A549 (cell line): ENCODE results near the gene KERA. TPM values are rescaled to one million over a fixed set of nuclear protein-coding genes. Genes with fewer than 3 reads are reported as not detected.

Source experiments
- ATAC-seq, 2 experiments: fragments of 200-7000 bp in 1 of 2; fragments of >200 bp in 1 of 2; cut with Nextera tagmentation in 1 of 2; cut with Tn5 transposase in 1 of 2; 3 replicates each; pipeline versions ENCODE4 v1.8.0 to v1.9.1; 2018 to 2020; ENCODE audit warnings: mild to moderate bottlenecking in 1 of 2, moderate library complexity in 1 of 2
- CTCF ChIA-PET: fragments of 300-600 bp; sonication (Branson Sonifier 250); formaldehyde crosslinking; extraction: SDS; loops from one replicate; lab custom pipeline; 2021; ENCODE audit warnings: antibody characterized with exemption, inconsistent platforms; lab: Yijun Ruan, JAX
- POLR2A ChIA-PET: fragments of 350-600 bp; formaldehyde crosslinking; extraction: SDS; loops from one replicate; lab custom pipeline; 2021; ENCODE audit warnings: antibody characterized with exemption, inconsistent platforms; lab: Yijun Ruan, JAX
- DNase-seq, 2 experiments: peaks; one replicate each; pipeline versions ENCODE4 v3.0.0 to v3.0.0-alpha.2; 2011 to 2016; ENCODE audit warnings: low read depth in 1 of 2, low spot score in 1 of 2
- FAIRE-seq: peaks from 2 replicates; lab custom pipeline; 2011; peaks lifted over from hg19 to GRCh38; lab: Jason Lieb, UNC
- H3K27ac ChIP-seq, 2 experiments: fragments of >200 bp; sonication (Bioruptor Twin); formaldehyde crosslinking; 3 replicates each; pipeline ENCODE4 v1.5.1; 2016 to 2017
- H3K4me1 ChIP-seq: fragments of >200 bp; sonication (Bioruptor Twin); formaldehyde crosslinking; 3 replicates; pipeline ENCODE4 v1.6.1; 2016
- H3K4me2 ChIP-seq: fragments of >200 bp; sonication (Bioruptor Twin); formaldehyde crosslinking; 3 replicates; pipeline ENCODE4 v1.6.1; 2016
- H3K4me3 ChIP-seq: fragments of >200 bp; sonication (Bioruptor Twin); formaldehyde crosslinking; 3 replicates; pipeline ENCODE4 v1.5.1; 2016
- H3K9me3 ChIP-seq: fragments of >200 bp; sonication (Bioruptor Twin); formaldehyde crosslinking; 3 replicates; pipeline ENCODE4 v1.6.1; 2016
- BHLHE40 ChIP-seq: IDR thresholded peaks from 2 replicates; pipeline ENCODE4 v1.6.1; 2012; ENCODE audit warnings: low read depth, low read length, inconsistent platforms
- FOSB ChIP-seq: fragments of 250-450 bp; sonication (Bioruptor Pico); IDR thresholded peaks from 2 replicates; pipeline ENCODE4 v1.5.0; 2020; ENCODE audit warnings: mild to moderate bottlenecking, moderate library complexity
- HDAC2 ChIP-seq: fragments of 200-600 bp; sonication (generic); IDR thresholded peaks from 2 replicates; pipeline ENCODE4 v1.6.1; 2016
- JUNB ChIP-seq: fragments of >200 bp; sonication (Bioruptor Twin); formaldehyde crosslinking; IDR thresholded peaks from 2 replicates; pipeline ENCODE4 v1.6.1; 2016
- KDM5A ChIP-seq: fragments of 200-600 bp; sonication (generic); IDR thresholded peaks from 2 replicates; pipeline ENCODE4 v1.6.1; 2016; ENCODE audit warnings: antibody characterized with exemption, mild to moderate bottlenecking
- NFE2L2 ChIP-seq: fragments of 150-350 bp; conservative IDR thresholded peaks from 2 replicates; pipeline ENCODE4 v1.6.1; 2014; ENCODE audit warnings: low read length
- NPAS2 ChIP-seq: fragments of 250-450 bp; sonication (Bioruptor Pico); IDR thresholded peaks from 2 replicates; pipeline ENCODE4 v1.8.0; 2022; ENCODE audit warnings: mild to moderate bottlenecking, moderate library complexity, borderline replicate concordance
- NR3C1 ChIP-seq: fragments of >200 bp; sonication (Bioruptor Twin); formaldehyde crosslinking; IDR thresholded peaks from 3 replicates; pipeline ENCODE4 v1.6.1; 2017
- PHF8 ChIP-seq: fragments of 200-600 bp; sonication (generic); IDR thresholded peaks from 2 replicates; pipeline ENCODE4 v1.6.1; 2016; ENCODE audit warnings: low read depth, mild to moderate bottlenecking, antibody characterized with exemption, moderate library complexity, borderline replicate concordance
- POLR2A ChIP-seq: IDR thresholded peaks from 2 replicates; pipeline ENCODE4 v1.6.1; 2012; ENCODE audit warnings: mild to moderate bottlenecking, low read length
- RAD21 ChIP-seq, 2 experiments: fragments of >200 bp in 1 of 2; sonication (Bioruptor Twin) in 1 of 2; formaldehyde crosslinking in 1 of 2; IDR thresholded peaks in 1 of 2; conservative IDR thresholded peaks in 1 of 2; 2 replicates in 1 of 2; 3 replicates in 1 of 2; pipeline ENCODE4 v1.6.1; 2012 to 2018; ENCODE audit warnings: inconsistent platforms in 1 of 2
- RARB ChIP-seq: fragments of 250-450 bp; sonication (Bioruptor Pico); IDR thresholded peaks from 2 replicates; pipeline ENCODE4 v1.8.0; 2021; ENCODE audit warnings: mild to moderate bottlenecking, moderate library complexity
- RFX5 ChIP-seq: fragments of 450-650 bp; IDR thresholded peaks from 2 replicates; pipeline ENCODE4 v1.7.1; 2014; ENCODE audit warnings: antibody characterized with exemption, mild to moderate bottlenecking, moderate library complexity
- RNF2 ChIP-seq: fragments of 200-600 bp; sonication (generic); IDR thresholded peaks from 2 replicates; pipeline ENCODE4 v1.6.1; 2016; ENCODE audit warnings: low read depth, mild to moderate bottlenecking, antibody characterized with exemption, moderate library complexity, borderline replicate concordance
- ZFP36 ChIP-seq: fragments of 450-650 bp; IDR thresholded peaks from 2 replicates; pipeline ENCODE4 v1.6.1; 2014; ENCODE audit warnings: borderline replicate concordance; ENCODE audit not compliant: partially characterized antibody
- WGBS: methylation state at CpG from one replicate; pipeline ENCODE4 v1.1.6; 2017; ENCODE audit errors: missing lambda C conversion rate; 5-methylcytosine and 5-hydroxymethylcytosine counted together
- polyA plus RNA-seq, 4 experiments: library from polyadenylated mRNA; depleted of rRNA in 3 of 4; stranded (reverse); fragments of >200 nt; fragmentation: RNase III in 1 of 4; extraction: RNeasy Plus Mini Kit Qiagen cat#74134 plus additional on column Dnase treatment in 1 of 4; gene quantifications; 2 replicates in 3 of 4; 3 replicates in 1 of 4; pipeline ENCODE4 v1.2.3, GENCODE V29; 2011 to 2017
- TF ChIP-seq, protein P1 (sequence below): fragments of 150-350 bp; IDR thresholded peaks from 2 replicates; pipeline ENCODE4 v1.6.1; 2014; ENCODE audit warnings: low read depth, mild to moderate bottlenecking, low read length
- TF ChIP-seq, protein P2 (sequence below): fragments of 250-450 bp; sonication (Bioruptor Pico); IDR thresholded peaks from 2 replicates; pipeline ENCODE4 v1.5.0; 2020; ENCODE audit warnings: low read depth, mild to moderate bottlenecking, moderate library complexity
- TF ChIP-seq, protein P3 (sequence below): fragments of 450-650 bp; IDR thresholded peaks from 2 replicates; pipeline ENCODE4 v1.6.1; 2014; ENCODE audit warnings: antibody characterized with exemption
- TF ChIP-seq, protein P4 (sequence below): fragments of 250-450 bp; sonication (Bioruptor Pico); IDR thresholded peaks from 2 replicates; pipeline ENCODE4 v1.5.0; 2021; ENCODE audit warnings: mild to moderate bottlenecking, moderate library complexity, borderline replicate concordance

KERA gene
- polyA plus RNA-seq, 2 of the 4 experiments (the other 2 are of a cell fraction): not detected

DNA sequence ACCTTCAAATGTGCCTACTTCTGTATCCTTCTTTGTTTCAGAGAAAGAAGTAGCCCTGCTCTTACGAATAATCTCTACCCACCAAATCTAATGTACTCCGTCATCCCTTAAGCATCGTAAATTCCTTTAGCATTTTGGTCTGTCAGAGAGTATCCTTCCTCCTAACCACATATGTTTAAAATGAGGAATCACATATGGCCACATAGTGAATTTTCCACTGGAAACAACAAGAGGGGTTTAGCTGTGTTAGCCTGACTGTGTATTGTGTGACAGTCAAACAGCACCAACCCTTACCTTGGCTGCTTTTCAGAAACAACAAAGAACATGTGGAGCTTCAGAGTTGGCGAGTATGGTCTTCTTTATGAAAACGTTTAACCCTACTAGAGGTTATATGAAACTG lies 48.0 kb upstream of the KERA start:
- H3K27ac ChIP-seq: no peak overlapping the region
- TF ChIP-seq NR3C1 (no peak), ZFP36 (no peak), BHLHE40 (no peak), NPAS2 (CRISPR knock-in tag) (no peak), RNF2 (no peak), RARB (CRISPR knock-in tag) (no peak), NFE2L2 (no peak), HDAC2 (no peak)
- TF ChIP-seq, protein P1, sequence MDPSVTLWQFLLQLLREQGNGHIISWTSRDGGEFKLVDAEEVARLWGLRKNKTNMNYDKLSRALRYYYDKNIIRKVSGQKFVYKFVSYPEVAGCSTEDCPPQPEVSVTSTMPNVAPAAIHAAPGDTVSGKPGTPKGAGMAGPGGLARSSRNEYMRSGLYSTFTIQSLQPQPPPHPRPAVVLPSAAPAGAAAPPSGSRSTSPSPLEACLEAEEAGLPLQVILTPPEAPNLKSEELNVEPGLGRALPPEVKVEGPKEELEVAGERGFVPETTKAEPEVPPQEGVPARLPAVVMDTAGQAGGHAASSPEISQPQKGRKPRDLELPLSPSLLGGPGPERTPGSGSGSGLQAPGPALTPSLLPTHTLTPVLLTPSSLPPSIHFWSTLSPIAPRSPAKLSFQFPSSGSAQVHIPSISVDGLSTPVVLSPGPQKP: no peak
- TF ChIP-seq, all 56 proteins: peak for 0
- FAIRE-seq (no peak), ATAC-seq (no peak), DNase-seq (no peak)
- ChIA-PET CTCF (no interaction called here), POLR2A (no interaction called here)
- Histone ChIP-seq H3K4me2 (no peak overlapping the region), H3K4me1 (no peaks in the 10 kb centered on the region), H3K9me3 (no peaks in the 10 kb centered on the region), H3K4me3 (no peak overlapping the region)
- WGBS: 63% methylated on average over 5 of the region's 5 CpGs

DNA sequence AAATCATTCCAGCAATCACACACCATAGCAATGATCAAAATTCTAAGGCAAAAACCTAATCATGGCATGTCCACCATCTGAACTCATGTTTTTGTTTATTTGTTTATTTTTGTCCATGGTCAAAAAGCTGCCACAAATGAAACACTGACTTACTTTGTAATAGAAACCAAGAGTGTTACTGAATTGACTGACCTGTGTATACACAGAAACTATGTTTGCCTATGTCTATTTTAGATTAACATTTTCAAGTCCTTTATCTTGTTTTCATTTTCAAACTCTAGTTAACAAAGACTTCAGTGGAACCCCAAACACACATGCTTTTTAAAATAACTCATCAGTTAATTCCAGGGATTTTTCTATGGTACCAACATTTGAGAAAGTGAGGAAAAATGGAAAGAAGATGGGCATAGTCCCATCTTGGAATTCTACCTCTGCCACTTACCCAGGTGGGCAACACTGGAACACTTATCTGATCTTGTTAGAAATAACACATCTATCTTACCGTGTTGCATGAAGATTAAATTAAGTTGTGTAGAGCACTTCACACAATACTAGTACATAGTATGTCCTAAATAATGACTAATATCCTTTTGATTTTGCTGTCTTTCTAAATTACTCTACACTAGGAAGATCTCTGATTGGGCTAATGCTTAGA lies 47.1 kb upstream of the KERA start:
- no peak for TF ChIP-seq NPAS2 (CRISPR knock-in tag)
- no peak for TF ChIP-seq RFX5
- no peak for TF ChIP-seq KDM5A
- TF ChIP-seq JUNB: no peak
- no peak for TF ChIP-seq BHLHE40
- no peak for TF ChIP-seq FOSB (CRISPR knock-in tag)
- TF ChIP-seq, protein P2, sequence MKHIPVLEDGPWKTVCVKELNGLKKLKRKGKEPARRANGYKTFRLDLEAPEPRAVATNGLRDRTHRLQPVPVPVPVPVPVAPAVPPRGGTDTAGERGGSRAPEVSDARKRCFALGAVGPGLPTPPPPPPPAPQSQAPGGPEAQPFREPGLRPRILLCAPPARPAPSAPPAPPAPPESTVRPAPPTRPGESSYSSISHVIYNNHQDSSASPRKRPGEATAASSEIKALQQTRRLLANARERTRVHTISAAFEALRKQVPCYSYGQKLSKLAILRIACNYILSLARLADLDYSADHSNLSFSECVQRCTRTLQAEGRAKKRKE (CRISPR knock-in tag): no peak
- TF ChIP-seq, protein P3, sequence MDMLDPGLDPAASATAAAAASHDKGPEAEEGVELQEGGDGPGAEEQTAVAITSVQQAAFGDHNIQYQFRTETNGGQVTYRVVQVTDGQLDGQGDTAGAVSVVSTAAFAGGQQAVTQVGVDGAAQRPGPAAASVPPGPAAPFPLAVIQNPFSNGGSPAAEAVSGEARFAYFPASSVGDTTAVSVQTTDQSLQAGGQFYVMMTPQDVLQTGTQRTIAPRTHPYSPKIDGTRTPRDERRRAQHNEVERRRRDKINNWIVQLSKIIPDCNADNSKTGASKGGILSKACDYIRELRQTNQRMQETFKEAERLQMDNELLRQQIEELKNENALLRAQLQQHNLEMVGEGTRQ: no peak
- TF ChIP-seq POLR2A: no peak
- TF ChIP-seq, protein P4, sequence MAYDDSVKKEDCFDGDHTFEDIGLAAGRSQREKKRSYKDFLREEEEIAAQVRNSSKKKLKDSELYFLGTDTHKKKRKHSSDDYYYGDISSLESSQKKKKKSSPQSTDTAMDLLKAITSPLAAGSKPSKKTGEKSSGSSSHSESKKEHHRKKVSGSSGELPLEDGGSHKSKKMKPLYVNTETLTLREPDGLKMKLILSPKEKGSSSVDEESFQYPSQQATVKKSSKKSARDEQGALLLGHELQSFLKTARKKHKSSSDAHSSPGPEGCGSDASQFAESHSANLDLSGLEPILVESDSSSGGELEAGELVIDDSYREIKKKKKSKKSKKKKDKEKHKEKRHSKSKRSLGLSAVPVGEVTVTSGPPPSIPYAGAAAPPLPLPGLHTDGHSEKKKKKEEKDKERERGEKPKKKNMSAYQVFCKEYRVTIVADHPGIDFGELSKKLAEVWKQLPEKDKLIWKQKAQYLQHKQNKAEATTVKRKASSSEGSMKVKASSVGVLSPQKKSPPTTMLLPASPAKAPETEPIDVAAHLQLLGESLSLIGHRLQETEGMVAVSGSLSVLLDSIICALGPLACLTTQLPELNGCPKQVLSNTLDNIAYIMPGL (CRISPR knock-in tag): no peak
- 55% methylated on average over 1 of the region's 1 CpG for WGBS
- no peak for FAIRE-seq
- Histone ChIP-seq H3K4me2 (no peak overlapping the region), H3K4me3 (no peak overlapping the region), H3K9me3 (no peaks in the 10 kb centered on the region), H3K4me1 (no peaks in the 10 kb centered on the region), H3K27ac (no peak overlapping the region)
- CTCF ChIA-PET: no interaction called here
- DNase-seq: no peak
- ATAC-seq: no peak
- POLR2A ChIA-PET: no interaction called here

DNA sequence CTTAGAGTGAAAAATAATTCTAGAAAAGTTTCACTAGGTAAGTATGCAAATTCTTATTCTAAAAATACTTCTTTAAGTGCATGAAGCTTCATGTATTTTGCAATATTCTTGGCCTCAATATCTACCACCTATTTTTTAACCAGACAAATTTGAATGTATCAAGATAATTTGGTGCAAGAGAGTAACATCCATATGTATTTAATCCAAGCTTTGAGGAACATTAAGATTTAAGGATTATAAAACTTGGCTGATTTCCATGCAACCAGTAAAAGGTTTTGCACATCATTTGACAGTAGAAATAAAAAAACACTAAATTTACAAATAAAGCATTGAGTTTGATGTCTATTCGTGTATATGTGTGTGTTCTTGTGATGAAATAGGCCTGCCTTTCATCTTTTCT lies 45.8 kb upstream of the KERA start:
- TF ChIP-seq RAD21 (conservative IDR thresholded peaks at IDR 0.05 in 1 of 2, IDR thresholded peaks at IDR 0.05 in 1 of 2) (no peak), PHF8 (no peak)
- CTCF ChIA-PET: interaction anchor here (0.6 kb wide), 1 partner anchor 386 kb away, joined by 3 read pairs; no protein-coding TSS in a partner anchor
- no peak overlapping the region for H3K4me2 ChIP-seq
- H3K9me3 ChIP-seq: no peaks in the 10 kb centered on the region
- ATAC-seq (no peak), DNase-seq (no peak), FAIRE-seq (no peak)
- WGBS: 0% methylated on average over 1 of the region's 1 CpG
- no peaks in the 10 kb centered on the region for H3K4me1 ChIP-seq
- no peak overlapping the region for H3K27ac ChIP-seq
- H3K4me3 ChIP-seq: no peak overlapping the region
- POLR2A ChIA-PET: no interaction called here
